Endothelial cell (in vitro differentiated cells): ENCODE results near the gene LHFPL3. TPM values are rescaled to one million over a fixed set of nuclear protein-coding genes. Genes with fewer than 3 reads are reported as not detected.

Source experiments
- DNase-seq: peaks from one replicate; pipeline ENCODE4 v3.0.0; 2021; ENCODE audit warnings: low spot score
- H3K27ac Mint-ChIP-seq: one replicate; pipeline ENCODE4 v1.8.0; 2021; ENCODE audit warnings: mixed read lengths, inconsistent platforms; ENCODE audit not compliant: unreplicated experiment
- H3K27me3 Mint-ChIP-seq: one replicate; pipeline ENCODE4 v1.8.0; 2021; ENCODE audit warnings: mild to moderate bottlenecking, moderate library complexity, mixed read lengths, inconsistent platforms; ENCODE audit not compliant: unreplicated experiment
- H3K36me3 Mint-ChIP-seq: one replicate; pipeline ENCODE4 v1.8.0; 2021; ENCODE audit warnings: mild to moderate bottlenecking, low read depth, mixed read lengths, inconsistent platforms; ENCODE audit not compliant: unreplicated experiment
- H3K4me1 Mint-ChIP-seq: one replicate; pipeline ENCODE4 v1.8.0; 2021; ENCODE audit warnings: mild to moderate bottlenecking, mixed read lengths, inconsistent platforms; ENCODE audit not compliant: unreplicated experiment
- H3K4me3 Mint-ChIP-seq: one replicate; pipeline ENCODE4 v1.8.0; 2021; ENCODE audit warnings: mild to moderate bottlenecking, mixed read lengths, inconsistent platforms; ENCODE audit not compliant: unreplicated experiment
- H3K9me3 Mint-ChIP-seq: one replicate; pipeline ENCODE4 v1.8.0; 2021; ENCODE audit warnings: mixed read lengths, inconsistent platforms; ENCODE audit not compliant: unreplicated experiment
- CTCF ChIP-seq: fragments of 200-600 bp; sonication (generic); IDR thresholded peaks from one replicate; pipeline ENCODE4 v1.5.0; 2021; ENCODE audit warnings: antibody characterized with exemption; ENCODE audit not compliant: unreplicated experiment
- total RNA-seq: library from RNA; stranded (reverse); fragmentation: NEBNext Ultra II Directional; extraction: Animal tissue kit (Norgen Biotek cat#: 25700); gene quantifications from one replicate; pipeline ENCODE4 v1.2.1, GENCODE V29; 2021; ENCODE audit not compliant: unreplicated experiment

Gene LHFPL3
- total RNA-seq, 1 donor from 2014 or later = not detected

- Mint-ChIP-seq H3K4me3 (no peak overlapping the region), H3K27ac (no peak overlapping the region), H3K4me1 (peaks cover 19% of the 10 kb centered on the region), H3K27me3 (no peaks in the 10 kb centered on the region), H3K9me3 (no peaks in the 10 kb centered on the region), H3K36me3 (no peaks in the 10 kb centered on the region)
- DNase-seq = no peak
- no peak for TF ChIP-seq CTCF
Measured at GRCh38 chr7:104794154-104794553, 465.8 kb downstream of the LHFPL3 start.

- Mint-ChIP-seq H3K4me1 (peaks cover 19% of the 10 kb centered on the region), H3K9me3 (no peaks in the 10 kb centered on the region), H3K27me3 (no peaks in the 10 kb centered on the region), H3K27ac (no peak overlapping the region), H3K4me3 (no peak overlapping the region), H3K36me3 (no peaks in the 10 kb centered on the region)
- no peak for TF ChIP-seq CTCF
- DNase-seq = no peak
Measured at GRCh38 chr7:104794589-104794988, 466.2 kb downstream of the LHFPL3 start.

GRCh38 chr7:104795086-104795485, 466.7 kb downstream of the LHFPL3 start:
- TF ChIP-seq CTCF = no peak
- H3K9me3 Mint-ChIP-seq = no peaks in the 10 kb centered on the region
- H3K4me3 Mint-ChIP-seq = no peak overlapping the region
- H3K27ac Mint-ChIP-seq = no peak overlapping the region
- no peaks in the 10 kb centered on the region for H3K36me3 Mint-ChIP-seq
- H3K4me1 Mint-ChIP-seq = peaks cover 19% of the 10 kb centered on the region
- DNase-seq = no peak
- no peaks in the 10 kb centered on the region for H3K27me3 Mint-ChIP-seq

GRCh38 chr7:104795616-104796398, 467.4 kb downstream of the LHFPL3 start:
- no peak overlapping the region for H3K27ac Mint-ChIP-seq
- no peak for DNase-seq
- H3K27me3 Mint-ChIP-seq = peaks cover 1% of the 10 kb centered on the region
- no peaks in the 10 kb centered on the region for H3K9me3 Mint-ChIP-seq
- peaks cover 19% of the 10 kb centered on the region for H3K4me1 Mint-ChIP-seq
- no peak overlapping the region for H3K4me3 Mint-ChIP-seq
- H3K36me3 Mint-ChIP-seq = no peaks in the 10 kb centered on the region
- no peak for TF ChIP-seq CTCF

GRCh38 chr7:104800307-104800706, 471.9 kb downstream of the LHFPL3 start:
- Mint-ChIP-seq H3K27ac (no peak overlapping the region), H3K36me3 (no peaks in the 10 kb centered on the region), H3K27me3 (peaks cover 1% of the 10 kb centered on the region), H3K4me3 (no peak overlapping the region), H3K9me3 (no peaks in the 10 kb centered on the region), H3K4me1 (peaks cover 4% of the 10 kb centered on the region)
- DNase-seq = no peak
- no peak for TF ChIP-seq CTCF
